Measurements from ENCODE around the gene LTBP3.

LTBP3 gene

GRCh38 chr11:65496304-65497140, 61.6 kb downstream of the LTBP3 start:
- no peak for DNase-seq (ENCODE audit: low read depth in 2 of 2)

DNA sequence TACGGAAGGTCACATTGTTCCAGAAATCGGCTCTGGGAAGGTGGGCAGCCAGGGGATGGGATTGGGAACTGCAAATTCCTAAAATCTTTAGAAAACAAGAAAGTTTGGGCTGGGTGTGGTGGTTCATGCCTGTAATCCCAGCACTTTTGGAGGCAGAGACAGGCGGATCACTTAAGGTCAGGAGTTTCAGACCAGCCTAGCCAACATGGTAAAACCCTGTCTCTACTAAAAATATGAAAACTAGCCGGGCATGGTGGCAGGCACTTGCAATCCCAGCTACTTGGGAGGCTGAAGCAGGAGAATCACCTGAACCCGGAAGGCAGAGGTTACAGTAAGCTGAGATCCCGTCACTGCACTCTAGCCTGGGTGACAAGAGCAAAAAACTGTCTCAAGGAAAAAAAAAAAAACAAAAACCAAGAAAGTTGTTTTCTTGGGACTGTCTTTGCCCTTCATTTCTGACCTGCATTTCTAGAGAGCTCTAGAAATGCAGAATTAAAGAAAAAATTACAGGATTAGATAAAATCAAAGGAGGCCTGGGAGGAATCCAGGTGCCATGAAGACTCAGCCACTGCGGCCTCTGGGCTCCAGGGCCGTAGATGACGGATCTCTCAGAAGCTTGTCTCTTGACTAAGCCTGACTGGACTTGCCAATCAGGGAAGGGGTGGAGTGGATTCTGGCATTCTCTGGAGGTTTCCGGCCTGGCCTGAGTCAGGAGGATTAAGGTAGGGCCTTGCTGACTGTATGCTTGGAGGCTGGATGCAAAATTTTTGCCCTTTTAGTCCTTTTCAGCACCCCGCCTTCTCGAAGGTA, 64.6 kb downstream of the LTBP3 start:
- DNase-seq (ENCODE audit: low read depth in 2 of 2): no peak

GRCh38 chr11:65492637-65493366, 65.4 kb downstream of the LTBP3 start:
- no peak for DNase-seq (ENCODE audit: low read depth in 2 of 2)

DNA sequence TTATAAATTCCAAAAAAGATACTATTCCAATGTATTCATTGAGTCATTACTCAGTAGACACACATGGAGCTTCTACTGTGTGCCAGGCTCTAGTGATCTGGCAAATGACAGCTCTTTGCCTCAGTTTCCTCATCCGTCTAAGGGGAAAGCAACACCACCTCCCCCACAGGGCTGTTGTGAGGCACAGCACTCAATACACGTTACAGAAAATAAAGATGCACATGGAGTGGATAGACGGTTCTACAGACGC, 65.8 kb downstream of the LTBP3 start:
- no peak for DNase-seq (ENCODE audit: low read depth in 2 of 2)

GRCh38 chr11:65491614-65492386, 66.4 kb downstream of the LTBP3 start:
- no peak for DNase-seq (ENCODE audit: low read depth in 2 of 2)

GRCh38 chr11:65491163-65491465, 67.0 kb downstream of the LTBP3 start:
- DNase-seq (ENCODE audit: low read depth in 2 of 2): no peak

DNA sequence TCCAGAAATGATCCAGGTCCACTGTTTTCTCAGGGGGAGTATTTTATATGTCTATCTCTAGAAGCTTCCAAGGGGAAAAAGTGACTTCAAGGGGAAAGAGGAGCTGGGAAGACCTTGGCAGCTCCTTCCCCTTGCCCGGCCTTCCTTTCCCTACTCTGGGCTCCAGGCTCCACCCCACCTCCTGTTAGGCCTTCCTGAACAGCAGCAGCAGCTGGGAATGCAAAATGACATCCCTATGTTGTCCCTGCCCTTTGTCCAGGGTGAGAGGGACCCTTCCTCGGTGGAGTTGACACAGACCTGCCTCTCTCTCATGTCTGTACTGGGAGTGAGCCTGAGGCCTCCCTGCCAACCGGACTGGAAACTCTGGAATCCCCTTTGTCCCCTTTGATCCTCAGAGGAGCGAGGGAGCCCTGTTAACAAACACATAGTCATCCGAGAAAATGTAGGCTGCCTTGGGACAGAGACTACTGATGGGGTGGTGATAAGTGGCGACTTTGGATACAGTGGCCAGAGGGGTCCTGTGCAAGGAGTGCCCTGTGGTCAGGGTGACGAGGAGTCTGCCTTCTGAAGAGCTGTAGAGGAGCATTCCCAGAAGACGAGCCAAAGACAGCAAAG, 68.3 kb downstream of the LTBP3 start:
- DNase-seq (ENCODE audit: low read depth in 2 of 2): no peak

GRCh38 chr11:65489035-65489705, 69.0 kb downstream of the LTBP3 start:
- no peak for DNase-seq (ENCODE audit: low read depth in 2 of 2)
